Stimulated activated CD4-positive, alpha-beta T cell treated with anti-CD3 and anti-CD28 coated beads, Interleukin-4, amount 100 ng/mL, for 1 hour (primary cell): ENCODE measurements around the gene ZNF791.
A peak's percentile ranks its signal among the peaks of the same experiment; 100 is the strongest.
"Not testable (repeated sequence)": the region's sequence is repeated elsewhere in the genome, so short reads cannot be mapped to it uniquely, and the experiment has no call there.

Source experiments
- DNase-seq: peaks from one replicate; pipeline ENCODE4 v3.0.0-alpha.2; 2020

The ZNF791 gene

GRCh38 chr19:12636631-12637030 is 25.9 kb downstream of the ZNF791 start:
- DNase-seq: no peak

GRCh38 chr19:12638611-12639182 is 28.0 kb downstream of the ZNF791 start:
- DNase-seq: no peak

- peak; percentile 86 for DNase-seq
These were observed 29.3 kb downstream of the ZNF791 start for GRCh38 chr19:12639901-12640613.

GRCh38 chr19:12641456-12641855 is 30.7 kb downstream of the ZNF791 start:
- DNase-seq: no peak

- no peak for DNase-seq
These were observed 31.8 kb downstream of the ZNF791 start for GRCh38 chr19:12642506-12642905.

GRCh38 chr19:12643716-12644115 is 33.0 kb downstream of the ZNF791 start:
- not testable (repeated sequence) for DNase-seq

GRCh38 chr19:12646551-12646950 is 35.8 kb downstream of the ZNF791 start:
- no peak for DNase-seq

- DNase-seq: no peak
These were observed 36.3 kb downstream of the ZNF791 start for GRCh38 chr19:12647047-12647446.

- peak; percentile 39 for DNase-seq
These were observed 36.9 kb downstream of the ZNF791 start for GRCh38 chr19:12647490-12648071.

GRCh38 chr19:12648088-12648487 is 37.4 kb downstream of the ZNF791 start:
- DNase-seq: no peak

GRCh38 chr19:12649941-12650340 is 39.2 kb downstream of the ZNF791 start:
- no peak for DNase-seq

- DNase-seq: no peak
These were observed 41.5 kb downstream of the ZNF791 start for GRCh38 chr19:12652219-12652618.

GRCh38 chr19:12655546-12655945 is 44.8 kb downstream of the ZNF791 start:
- no peak for DNase-seq

- DNase-seq: peak; percentile 35
These were observed 46.3 kb downstream of the ZNF791 start for GRCh38 chr19:12656899-12657571.

- DNase-seq: no peak
These were observed 47.2 kb downstream of the ZNF791 start for GRCh38 chr19:12657966-12658365.

- no peak for DNase-seq
These were observed 50.3 kb downstream of the ZNF791 start for GRCh38 chr19:12660980-12661379.

GRCh38 chr19:12664406-12665280 is 53.9 kb downstream of the ZNF791 start:
- DNase-seq: no peak

- DNase-seq: peak; percentile 57
These were observed 54.5 kb downstream of the ZNF791 start for GRCh38 chr19:12665281-12665573.

GRCh38 chr19:12665671-12666264 is 55.0 kb downstream of the ZNF791 start:
- peak; percentile 27 for DNase-seq

- peak; percentile 87 for DNase-seq
These were observed 55.7 kb downstream of the ZNF791 start, which contains the start of the genes MAN2B1 and WDR83 for GRCh38 chr19:12666265-12667048. MAN2B1 (minus strand) TSS chr19:12666742; CDS start chr19:12666701, 41 bp downstream. WDR83 (plus strand) TSS chr19:12666807; CDS start chr19:12669791, 2,984 bp downstream.

GRCh38 chr19:12667731-12668302 is 57.1 kb downstream of the ZNF791 start:
- DNase-seq: no peak
